PC-9 (cell line): ENCODE data around the gene ITGB3.

ENCODE experiments used
- CTCF ChIP-seq: fragments of 200-600 bp; sonication (generic); conservative IDR thresholded peaks from 2 replicates; pipeline ENCODE4 v1.6.1; 2017; ENCODE audit warnings: mixed run types, antibody characterized with exemption, mild to moderate bottlenecking, moderate library complexity
- EZH2 ChIP-seq: fragments of 200-600 bp; sonication (generic); IDR thresholded peaks from 2 replicates; pipeline ENCODE4 v1.8.0; 2017; ENCODE audit warnings: antibody characterized with exemption, low read depth

DNA sequence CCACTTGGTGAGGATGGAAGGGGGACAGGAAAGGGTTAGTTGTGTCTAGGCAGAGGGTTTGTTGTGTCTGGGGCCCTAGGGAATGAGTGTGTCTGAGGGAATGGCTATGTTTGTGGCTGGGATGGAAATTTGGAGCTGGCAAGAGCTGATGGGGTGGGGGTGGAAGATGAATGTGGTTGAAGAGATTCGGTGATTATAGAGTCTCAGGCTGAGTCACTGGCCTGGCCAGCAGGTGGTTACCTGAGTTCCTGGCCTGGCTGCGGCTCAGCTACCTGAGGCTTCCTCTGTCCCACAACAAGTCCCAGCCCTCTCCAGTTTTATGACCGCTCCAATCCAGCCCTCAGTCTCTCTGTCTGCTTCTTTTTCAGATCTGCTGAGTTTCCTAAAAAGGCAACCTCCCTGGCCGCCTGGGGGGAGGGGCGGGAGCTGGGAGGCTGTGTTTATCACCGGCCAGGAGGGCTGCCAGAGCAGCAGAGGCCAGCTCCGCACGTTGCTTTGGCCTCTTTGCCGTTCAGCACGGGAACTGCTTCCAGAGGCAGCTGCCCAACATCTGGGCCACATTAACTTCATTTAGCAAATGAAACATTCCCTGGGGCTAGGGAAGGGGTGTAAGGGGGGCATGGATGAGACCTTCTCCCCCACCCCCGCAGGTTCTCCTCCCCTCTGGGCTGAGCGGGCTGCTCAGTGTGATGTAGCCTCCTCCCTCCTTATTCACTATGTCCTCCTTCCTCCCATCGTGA is 21.8 kb downstream of the ITGB3 start:
- TF ChIP-seq CTCF (no peak; the same call in 1 of the 2 replicates), EZH2 (no peak)
